Mucosa of stomach (tissue), 1 donor: ENCODE results near the gene TRABD.

Source experiments
- H3K27me3 ChIP-seq: one replicate; pipeline ENCODE4 v1.7.0; 2013; ENCODE audit warnings: mild to moderate bottlenecking, low read length; ENCODE audit not compliant: control insufficient read depth, insufficient read depth
- H3K36me3 ChIP-seq: one replicate; pipeline ENCODE4 v1.7.0; 2013; ENCODE audit warnings: low read length; ENCODE audit not compliant: control insufficient read depth, insufficient read depth
- H3K4me1 ChIP-seq: one replicate; pipeline ENCODE4 v1.7.0; 2013; ENCODE audit warnings: mild to moderate bottlenecking, low read length; ENCODE audit not compliant: control insufficient read depth, insufficient read depth
- H3K4me3 ChIP-seq: one replicate; pipeline ENCODE4 v1.7.0; 2013; ENCODE audit warnings: low read length
- H3K9ac ChIP-seq: one replicate; pipeline ENCODE4 v1.7.0; 2013; ENCODE audit warnings: mild to moderate bottlenecking, low read length, moderate library complexity
- H3K9me3 ChIP-seq: one replicate; pipeline ENCODE4 v1.7.0; 2013; ENCODE audit warnings: mild to moderate bottlenecking, low read length, moderate library complexity; ENCODE audit not compliant: control insufficient read depth
- donor health status: Pancreatic carcinoma.

TRABD gene

GRCh38 chr22:50171319-50171964, 14.3 kb upstream of the TRABD start:
- H3K27me3 ChIP-seq, result peaks cover 41% of the 10 kb centered on the region
- no peaks in the 10 kb centered on the region for H3K36me3 ChIP-seq
- no peak overlapping the region for H3K9ac ChIP-seq
- H3K9me3 ChIP-seq, result no peaks in the 10 kb centered on the region
- H3K4me1 ChIP-seq, result peaks cover 11% of the 10 kb centered on the region
- no peak overlapping the region for H3K4me3 ChIP-seq

GRCh38 chr22:50171965-50172421, 13.7 kb upstream of the TRABD start:
- H3K27me3 ChIP-seq, result peaks cover 41% of the 10 kb centered on the region
- H3K9ac ChIP-seq, result no peak overlapping the region
- peaks cover 11% of the 10 kb centered on the region for H3K4me1 ChIP-seq
- H3K4me3 ChIP-seq, result no peak overlapping the region
- no peaks in the 10 kb centered on the region for H3K9me3 ChIP-seq
- H3K36me3 ChIP-seq, result no peaks in the 10 kb centered on the region

- Histone ChIP-seq H3K9me3 (no peaks in the 10 kb centered on the region), H3K27me3 (peaks cover 38% of the 10 kb centered on the region), H3K9ac (no peak overlapping the region), H3K4me3 (no peak overlapping the region), H3K4me1 (peaks cover 11% of the 10 kb centered on the region), H3K36me3 (no peaks in the 10 kb centered on the region)
Measured at GRCh38 chr22:50173311-50173982, 12.3 kb upstream of the TRABD start.

GRCh38 chr22:50173983-50174355, 11.7 kb upstream of the TRABD start:
- peaks cover 38% of the 10 kb centered on the region for H3K27me3 ChIP-seq

GRCh38 chr22:50174382-50175190, 11.1 kb upstream of the TRABD start:
- Histone ChIP-seq H3K27me3 (peaks cover 33% of the 10 kb centered on the region), H3K4me1 (peaks cover 7% of the 10 kb centered on the region), H3K9me3 (no peaks in the 10 kb centered on the region), H3K4me3 (no peak overlapping the region), H3K9ac (no peak overlapping the region), H3K36me3 (no peaks in the 10 kb centered on the region)

More at GRCh38 chr22:50173983-50174355, 11.7 kb upstream of the TRABD start:
- H3K9ac ChIP-seq, result no peak overlapping the region
- H3K36me3 ChIP-seq, result no peaks in the 10 kb centered on the region
- no peaks in the 10 kb centered on the region for H3K9me3 ChIP-seq
- H3K4me3 ChIP-seq, result no peak overlapping the region
- peaks cover 10% of the 10 kb centered on the region for H3K4me1 ChIP-seq

- Histone ChIP-seq H3K4me1 (peaks cover 7% of the 10 kb centered on the region), H3K27me3 (peaks cover 33% of the 10 kb centered on the region)
Measured at GRCh38 chr22:50175191-50175461, 10.6 kb upstream of the TRABD start.

GRCh38 chr22:50175921-50176849, 9.5 kb upstream of the TRABD start:
- H3K4me3 ChIP-seq, result no peak overlapping the region
- H3K36me3 ChIP-seq, result no peaks in the 10 kb centered on the region
- H3K9me3 ChIP-seq, result no peaks in the 10 kb centered on the region
- H3K27me3 ChIP-seq, result peaks cover 28% of the 10 kb centered on the region
- H3K9ac ChIP-seq, result no peak overlapping the region
- H3K4me1 ChIP-seq, result peaks cover 1% of the 10 kb centered on the region

More at GRCh38 chr22:50175191-50175461, 10.6 kb upstream of the TRABD start:
- H3K36me3 ChIP-seq, result no peaks in the 10 kb centered on the region
- no peak overlapping the region for H3K4me3 ChIP-seq
- H3K9me3 ChIP-seq, result no peaks in the 10 kb centered on the region
- H3K9ac ChIP-seq, result no peak overlapping the region

GRCh38 chr22:50176850-50177536, 8.7 kb upstream of the TRABD start:
- H3K4me3 ChIP-seq, result no peak overlapping the region
- peaks cover under 1% of the 10 kb centered on the region for H3K4me1 ChIP-seq
- no peaks in the 10 kb centered on the region for H3K36me3 ChIP-seq
- peaks cover 20% of the 10 kb centered on the region for H3K27me3 ChIP-seq
- H3K9ac ChIP-seq, result no peak overlapping the region
- no peaks in the 10 kb centered on the region for H3K9me3 ChIP-seq

- H3K9me3 ChIP-seq, result no peaks in the 10 kb centered on the region
- no peak overlapping the region for H3K9ac ChIP-seq
- H3K4me3 ChIP-seq, result no peak overlapping the region
- peaks cover 16% of the 10 kb centered on the region for H3K27me3 ChIP-seq
- H3K36me3 ChIP-seq, result no peaks in the 10 kb centered on the region
- H3K4me1 ChIP-seq, result peaks cover 8% of the 10 kb centered on the region
Measured at GRCh38 chr22:50177537-50178470, 7.9 kb upstream of the TRABD start.

GRCh38 chr22:50178471-50178864, 7.2 kb upstream of the TRABD start:
- no peaks in the 10 kb centered on the region for H3K36me3 ChIP-seq
- H3K27me3 ChIP-seq, result peaks cover 12% of the 10 kb centered on the region

More at GRCh38 chr22:50178471-50178864, 7.2 kb upstream of the TRABD start:
- Histone ChIP-seq H3K9me3 (no peaks in the 10 kb centered on the region), H3K9ac (no peak overlapping the region), H3K4me3 (no peak overlapping the region), H3K4me1 (peaks cover 15% of the 10 kb centered on the region)
